ENCODE data around the gene MCF2. TPM values are rescaled to one million over a fixed set of nuclear protein-coding genes. Genes with fewer than 3 reads are reported as not detected.

The MCF2 gene
- total and polyA plus RNA-seq, 2 experiments from 2014 or later: 1.1 to 1.4 TPM

Small RNA genes lying within 50 kb of the gene (small RNA-seq; reads per million reads assigned to genes)
- not detected for gene RF01210 (ENCODE audit: low replicate concordance)

Other genes starting within 250 kb of the MCF2 start
- gene F9, start 177.4 kb downstream of the MCF2 start, total RNA-seq (2014; rRNA removed; shearing (Covaris generic)): not detected in 2 replicates
- not detected in 2 replicates for gene F9, start 177.4 kb downstream of the MCF2 start, polyA plus RNA-seq (2016; fragmentation: Nextera tagmentation; extraction: Ambion mirVana)
- gene ATP11C, start 224.9 kb upstream of the MCF2 start, total RNA-seq (2014; rRNA removed; shearing (Covaris generic)): 90.7 and 95.6 TPM in 2 replicates
- 44.0 and 45.7 TPM in 2 replicates for gene ATP11C, start 224.9 kb upstream of the MCF2 start, polyA plus RNA-seq (2016; fragmentation: Nextera tagmentation; extraction: Ambion mirVana)